Stimulated activated CD8-positive, alpha-beta memory T cell treated with anti-CD3 and anti-CD28 coated beads, Interleukin-4, amount 100 ng/mL, for 4 hours (primary cell): ENCODE measurements around the gene EFCAB12.

Experiments
- DNase-seq, 2 donors: peaks; one replicate each; pipeline ENCODE4 v3.0.0-alpha.2; 2020; ENCODE audit warnings: low read depth in 2 of 2, low spot score in 1 of 2

Gene EFCAB12

DNA sequence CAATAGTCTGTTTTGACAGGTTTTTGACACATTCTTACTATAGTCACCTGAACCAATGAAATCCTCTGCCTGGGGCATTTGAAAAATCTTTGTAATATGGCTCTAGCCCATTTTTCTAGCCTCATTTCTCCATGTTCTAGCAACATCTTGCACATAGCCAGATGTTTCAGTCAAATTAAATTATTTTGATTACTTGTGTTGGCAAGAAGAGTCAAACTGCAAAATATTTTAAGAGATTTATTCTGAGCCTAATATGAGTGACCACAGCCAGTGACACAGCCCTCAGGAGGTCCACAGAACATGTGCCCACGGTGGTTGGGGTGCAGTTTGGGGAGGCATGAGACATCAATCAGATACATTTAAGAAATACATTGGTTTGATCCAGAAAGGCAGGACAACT lies 18.5 kb upstream of the EFCAB12 start:
- no peak for DNase-seq

DNA sequence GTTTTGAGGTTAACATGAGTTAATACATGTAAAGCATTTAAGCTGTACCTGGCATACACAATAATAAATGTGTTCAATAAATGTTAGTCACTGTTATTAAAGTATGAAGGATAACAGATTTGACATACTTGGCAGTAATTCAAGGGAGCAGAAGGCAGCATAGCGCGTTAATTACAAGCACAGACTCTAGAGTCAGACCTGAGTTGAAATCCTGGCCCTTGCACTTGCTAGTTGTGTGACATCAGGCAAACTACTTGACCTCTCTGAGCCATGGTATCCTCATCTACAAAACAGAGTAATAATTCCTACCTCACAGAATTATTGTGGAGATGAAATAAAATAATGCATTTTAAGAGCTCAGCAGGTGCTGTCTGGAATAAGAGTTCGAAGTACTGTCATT lies 17.0 kb upstream of the EFCAB12 start:
- DNase-seq, result no peak

- no peak for DNase-seq
These were observed 14.5 kb upstream of the EFCAB12 start for GRCh38 chr3:129442947-129443346.

GRCh38 chr3:129442486-129442885 lies 14.1 kb upstream of the EFCAB12 start:
- no peak for DNase-seq

GRCh38 chr3:129441782-129442181 lies 13.3 kb upstream of the EFCAB12 start:
- no peak for DNase-seq

DNA sequence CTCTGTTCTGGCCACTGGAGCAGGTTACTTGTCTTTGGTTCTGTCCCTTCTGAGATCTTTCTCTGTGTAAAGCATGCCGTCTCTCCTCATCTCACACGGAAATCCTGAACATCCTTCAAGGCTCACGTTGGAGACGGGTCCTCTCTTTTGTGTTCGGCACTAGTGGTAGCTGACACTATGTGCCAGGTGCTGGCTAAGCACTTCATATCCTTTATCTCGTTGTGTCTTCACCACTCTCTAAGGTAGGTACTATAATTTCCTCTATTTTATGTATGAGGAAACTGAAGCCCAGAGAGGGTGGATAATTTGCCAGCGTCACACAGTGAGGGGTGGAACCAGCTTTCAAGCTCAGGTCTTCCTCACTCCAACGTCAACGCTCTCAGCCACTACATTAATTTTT lies 12.8 kb upstream of the EFCAB12 start:
- no peak for DNase-seq

DNA sequence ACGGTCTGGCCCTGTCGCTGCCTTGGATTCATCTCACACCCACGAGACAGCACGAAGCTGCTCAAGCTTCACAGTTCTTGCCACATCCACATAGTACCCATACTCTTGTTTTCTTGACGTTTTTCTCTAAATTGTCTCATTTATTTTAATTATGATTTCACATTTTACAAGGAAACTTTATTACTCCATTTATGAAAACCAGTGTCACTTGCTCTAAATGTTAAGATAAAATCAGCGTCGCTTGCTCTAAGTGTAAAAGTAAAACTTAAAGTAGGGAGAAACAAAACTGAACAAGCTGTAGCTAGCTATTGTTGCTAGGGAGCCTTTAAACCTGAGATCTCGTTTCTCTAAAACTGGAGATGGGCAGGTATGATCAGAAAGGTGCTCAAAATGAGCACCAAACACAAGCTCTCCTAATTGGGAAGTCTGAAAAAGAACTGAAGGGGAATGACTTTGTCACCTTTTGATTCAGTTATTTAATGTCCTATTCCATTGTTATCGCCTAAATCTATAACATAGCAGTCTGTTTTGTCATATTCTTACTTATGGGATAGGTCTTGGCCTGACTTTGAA lies 12.3 kb upstream of the EFCAB12 start:
- no peak for DNase-seq

DNA sequence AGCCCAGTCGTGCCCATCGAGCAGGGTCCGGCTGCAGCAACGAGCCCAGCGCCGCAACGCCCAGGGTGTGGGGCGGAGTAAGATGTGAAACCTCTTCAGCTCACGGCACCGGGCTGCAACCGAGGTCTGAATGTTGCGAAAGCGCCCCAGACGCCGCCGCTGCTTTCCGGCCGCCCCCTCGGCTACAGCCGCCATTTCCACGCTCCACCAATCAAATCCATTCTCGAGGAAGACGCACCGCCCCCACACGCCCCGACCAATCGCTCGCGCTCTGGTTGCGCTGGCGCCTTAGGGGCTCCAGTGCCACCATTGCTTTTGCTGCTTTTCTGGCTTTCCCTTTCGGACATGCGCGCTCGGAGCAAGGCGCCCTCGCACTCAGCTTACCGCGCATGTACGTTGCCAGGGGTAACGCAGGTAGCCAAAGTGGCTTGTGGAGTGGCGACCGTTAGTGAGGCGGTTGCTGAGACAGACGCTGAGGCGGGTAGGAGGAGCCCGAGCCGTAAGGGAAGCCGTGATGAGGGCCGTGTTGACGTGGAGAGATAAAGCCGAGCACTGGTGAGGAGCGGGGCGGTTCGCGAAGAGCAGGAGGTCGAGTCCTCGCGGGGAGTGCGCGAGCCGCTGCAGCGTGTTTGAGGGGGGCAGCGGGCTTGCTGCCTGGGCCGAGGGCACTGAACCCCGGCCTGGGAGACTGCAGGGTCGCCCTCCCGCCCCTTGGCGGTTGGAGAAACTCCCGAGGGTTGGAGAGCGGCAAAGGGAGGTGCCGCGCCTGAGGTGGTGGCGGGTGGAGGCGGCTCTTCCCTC lies 11.6 kb upstream of the EFCAB12 start, which contains the start of the genes IFT122 and MBD4:
IFT122 (plus strand) TSS at position 408 of the 801 bp plus-strand sequence; CDS start at position 515, 107 bp downstream.
MBD4 (minus strand) TSS at position 132 of the 801 bp plus-strand sequence; CDS start at position 17, 115 bp downstream.
- DNase-seq, result peak; percentile 96 to 98

- DNase-seq, result peak in 1 of 2 donors; percentile 21
These were observed 10.9 kb upstream of the EFCAB12 start for GRCh38 chr3:129439226-129439816.

- no peak for DNase-seq
These were observed 6.9 kb upstream of the EFCAB12 start for GRCh38 chr3:129435367-129435766.

DNA sequence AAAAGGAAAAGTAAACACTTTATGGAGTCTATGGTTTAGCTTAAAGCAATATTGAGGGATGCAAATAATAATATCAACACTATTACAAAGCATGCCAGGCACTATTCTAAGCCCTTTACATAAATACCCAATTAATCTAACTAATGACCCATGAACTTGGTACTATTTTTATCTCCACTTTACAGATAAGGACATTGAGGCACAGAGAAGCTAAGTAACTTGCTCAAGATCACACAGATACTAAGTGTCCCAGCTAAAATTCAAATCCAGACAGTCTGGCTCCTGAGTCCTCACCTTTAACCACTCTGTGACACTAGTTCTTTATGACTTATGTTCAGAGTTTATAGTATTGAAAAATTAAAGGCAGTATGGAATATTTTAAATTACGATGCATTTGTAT lies 5.7 kb upstream of the EFCAB12 start:
- DNase-seq, result no peak

GRCh38 chr3:129433565-129433964 lies 5.1 kb upstream of the EFCAB12 start:
- no peak for DNase-seq

GRCh38 chr3:129432671-129433070 lies 4.2 kb upstream of the EFCAB12 start:
- DNase-seq, result no peak

DNA sequence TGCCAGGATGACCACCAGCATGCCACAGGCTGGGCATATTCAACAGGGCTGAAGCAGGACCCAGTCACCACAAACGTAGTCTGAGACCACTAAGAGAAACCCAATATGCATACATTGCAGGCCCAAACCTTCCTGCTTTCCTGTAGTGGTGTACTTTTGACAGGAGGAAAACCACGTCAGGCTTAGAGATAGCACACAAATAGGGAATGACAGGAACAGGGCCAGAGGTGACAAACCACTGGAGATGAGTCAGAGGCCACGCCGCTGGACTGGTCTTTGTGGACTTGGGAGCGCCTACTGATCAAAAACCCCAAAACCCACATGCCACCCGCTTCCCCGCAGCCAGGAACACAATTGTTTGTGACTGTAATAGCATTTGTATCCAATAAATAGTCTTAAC lies 3.6 kb upstream of the EFCAB12 start:
- DNase-seq, result no peak

DNA sequence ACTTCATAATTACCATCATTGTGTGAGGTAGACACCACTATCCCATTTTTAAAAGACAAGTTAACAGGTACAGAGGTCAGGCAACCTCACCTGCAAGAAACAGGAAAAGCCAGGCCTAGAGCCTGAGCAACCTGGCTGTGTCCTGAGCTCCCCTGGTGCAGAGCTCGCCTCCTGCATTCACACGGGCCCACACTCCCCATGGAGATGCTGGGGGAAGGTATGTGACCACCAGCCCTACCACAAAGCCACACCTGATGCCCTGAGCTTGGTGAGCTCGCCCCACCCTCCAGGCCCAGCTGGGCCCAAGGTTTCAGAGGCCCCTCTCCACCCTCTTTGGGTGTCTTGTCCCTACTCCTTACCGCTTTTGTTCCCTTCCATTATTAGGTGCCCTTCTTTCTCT lies 1.2 kb upstream of the EFCAB12 start:
- DNase-seq, result no peak

- no peak for DNase-seq
These were observed 630 bp upstream of the EFCAB12 start for GRCh38 chr3:129429080-129429451.

- DNase-seq, result no peak
These were observed 445 bp downstream of the EFCAB12 start for GRCh38 chr3:129428007-129428375.

DNA sequence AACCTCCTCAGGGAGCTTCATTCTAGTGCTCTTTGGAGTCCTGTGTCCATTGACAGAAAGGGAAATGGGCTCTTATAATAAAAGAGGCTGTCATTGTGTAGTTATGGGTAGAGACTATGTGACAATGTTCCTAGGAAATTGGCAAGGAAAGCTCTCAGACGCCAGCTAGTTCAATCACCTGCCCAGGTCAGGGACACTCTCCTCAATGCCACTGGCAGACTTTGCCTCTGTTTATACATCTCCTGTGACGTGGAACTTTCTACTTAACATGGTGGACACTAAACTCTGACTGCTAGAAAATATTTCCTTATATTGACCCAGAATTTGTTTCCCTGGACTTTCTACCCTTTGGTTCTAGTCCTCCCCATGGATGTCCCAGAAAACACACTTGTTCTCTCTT lies 2.8 kb downstream of the EFCAB12 start:
- DNase-seq, result no peak

DNA sequence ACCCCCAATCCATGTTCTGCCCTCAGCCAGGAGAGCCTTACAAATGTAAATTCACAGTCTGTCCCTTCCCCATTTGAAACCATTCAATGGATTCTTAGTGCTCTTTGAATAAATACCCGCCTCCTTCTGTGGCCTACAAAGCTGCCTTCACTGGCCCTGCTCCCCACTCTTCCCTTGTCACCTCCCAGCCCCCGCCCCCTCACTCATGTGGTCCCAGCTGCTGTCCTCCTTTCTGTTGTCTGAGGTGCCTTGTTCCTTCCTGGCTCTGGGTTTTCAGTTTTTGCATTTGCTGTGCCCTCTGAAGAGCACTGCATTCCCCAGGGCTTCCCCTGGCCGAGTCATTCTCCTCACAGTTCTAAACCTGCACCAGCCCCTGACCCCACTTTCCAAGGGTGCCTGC lies 3.2 kb downstream of the EFCAB12 start:
- DNase-seq, result no peak

GRCh38 chr3:129424185-129424841 lies 4.1 kb downstream of the EFCAB12 start:
- no peak for DNase-seq

- DNase-seq, result no peak
These were observed 5.5 kb downstream of the EFCAB12 start for GRCh38 chr3:129422897-129423296.
